ENCODE results near the gene TMEM219.
"Not testable (repeated sequence)": the region's sequence is repeated elsewhere in the genome, so short reads cannot be mapped to it uniquely, and the experiment has no call there.

TMEM219 gene

GRCh38 chr16:29996766-29997250 is 34.9 kb downstream of the TMEM219 start:
- DNase-seq = no peak

- DNase-seq = no peak
These were observed 37.7 kb downstream of the TMEM219 start for GRCh38 chr16:29999605-30000004.

- peak in 1 of 2 experiments; percentile 55 for DNase-seq
These were observed 39.1 kb downstream of the TMEM219 start for GRCh38 chr16:30000735-30001631.

GRCh38 chr16:30002614-30003346 is 40.9 kb downstream of the TMEM219 start:
- DNase-seq = no peak

- DNase-seq = no peak
These were observed 42.0 kb downstream of the TMEM219 start for GRCh38 chr16:30003670-30004423.

GRCh38 chr16:30004424-30004776 is 42.5 kb downstream of the TMEM219 start:
- DNase-seq = peak in 1 of 2 experiments; percentile 79

- peak; percentile 40 to 84 for DNase-seq
These were observed 42.9 kb downstream of the TMEM219 start for GRCh38 chr16:30004811-30005242.

- peak; percentile 28 to 82 for DNase-seq
These were observed 43.6 kb downstream of the TMEM219 start for GRCh38 chr16:30005341-30006094.

GRCh38 chr16:30006095-30006473 is 44.2 kb downstream of the TMEM219 start:
- DNase-seq = no peak

GRCh38 chr16:30006659-30007377 is 44.9 kb downstream of the TMEM219 start:
- DNase-seq = no peak

- DNase-seq = no peak
These were observed 45.6 kb downstream of the TMEM219 start for GRCh38 chr16:30007378-30007895.

- DNase-seq = no peak
These were observed 47.4 kb downstream of the TMEM219 start for GRCh38 chr16:30009085-30009862.

- peak in 1 of 2 experiments; percentile 41 for DNase-seq
These were observed 48.3 kb downstream of the TMEM219 start for GRCh38 chr16:30009990-30010843.

GRCh38 chr16:30010844-30011713 is 49.2 kb downstream of the TMEM219 start, which contains the start of gene DOC2A:
Gene DOC2A, minus strand, starts transcription at chr16:30011027. Its CDS starts 805 bp downstream, at chr16:30010222.
- DNase-seq = peak; percentile 19 to 81

- peak in 1 of 2 experiments; percentile 43 for DNase-seq
These were observed 50.0 kb downstream of the TMEM219 start for GRCh38 chr16:30011714-30012504.

- DNase-seq = not testable (repeated sequence)
These were observed 50.7 kb downstream of the TMEM219 start for GRCh38 chr16:30012598-30012997.

- DNase-seq = not testable (repeated sequence)
These were observed 53.6 kb downstream of the TMEM219 start for GRCh38 chr16:30015450-30015849.
